Keratinocyte (primary cell): ENCODE measurements around the gene SORL1. TPM values are rescaled to one million over a fixed set of nuclear protein-coding genes. Genes with fewer than 3 reads are reported as not detected.

Experiments used
- DNase-seq: peaks from one replicate; pipeline ENCODE4 v3.0.0-alpha.2; 2011; ENCODE audit warnings: low read depth, missing footprints, low spot score
- FAIRE-seq: peaks from 2 replicates; lab custom pipeline; 2011; peaks lifted over from hg19 to GRCh38; lab: Jason Lieb, UNC
- H2AFZ ChIP-seq: 2 replicates; pipeline ENCODE4 v1.6.0; 2012; ENCODE audit warnings: low read length, control low read depth, inconsistent platforms; ENCODE audit not compliant: control insufficient read depth
- H3K27ac ChIP-seq: 2 replicates; pipeline ENCODE4 v1.5.1; 2011; ENCODE audit warnings: low read length; ENCODE audit not compliant: control insufficient read depth, insufficient read depth
- H3K27me3 ChIP-seq: 3 replicates; pipeline ENCODE4 v1.6.0; 2011; ENCODE audit warnings: low read length; ENCODE audit not compliant: control insufficient read depth, insufficient read depth; ENCODE audit errors: extremely low read depth
- H3K36me3 ChIP-seq, 2 experiments: 2 replicates in 1 of 2; 3 replicates in 1 of 2; pipeline ENCODE4 v1.5.1; 2011; ENCODE audit warnings: low read length in 2 of 2, mild to moderate bottlenecking in 1 of 2; ENCODE audit not compliant: control insufficient read depth in 2 of 2, insufficient read depth in 2 of 2; ENCODE audit errors: extremely low read depth in 1 of 2
- H3K4me1 ChIP-seq: 3 replicates; pipeline ENCODE4 v1.5.1; 2011; ENCODE audit warnings: low read length; ENCODE audit not compliant: control insufficient read depth, insufficient read depth; ENCODE audit errors: extremely low read depth
- H3K4me2 ChIP-seq: 3 replicates; pipeline ENCODE4 v1.6.0; 2011; ENCODE audit warnings: low read depth, low read length; ENCODE audit not compliant: control insufficient read depth, insufficient read depth; ENCODE audit errors: extremely low read depth
- H3K4me3 ChIP-seq, 3 experiments: fragments of 200-600 bp in 1 of 3; sonication (generic) in 1 of 3; 2 replicates in 2 of 3; 3 replicates in 1 of 3; pipeline ENCODE4 v1.5.1; 2011 to 2016; ENCODE audit warnings: low read length in 3 of 3, mild to moderate bottlenecking in 3 of 3, control low read depth in 2 of 3, inconsistent platforms in 1 of 3, low read depth in 1 of 3, mixed read lengths in 1 of 3, mixed run types in 1 of 3, moderate library complexity in 1 of 3; ENCODE audit not compliant: control insufficient read depth in 2 of 3, insufficient read depth in 2 of 3; ENCODE audit errors: extremely low read depth in 1 of 3
- H3K79me2 ChIP-seq: 2 replicates; pipeline ENCODE4 v1.6.0; 2012; ENCODE audit warnings: low read length; ENCODE audit not compliant: control insufficient read depth, insufficient read depth
- H3K9ac ChIP-seq: 3 replicates; pipeline ENCODE4 v1.6.0; 2011; ENCODE audit warnings: low read length; ENCODE audit not compliant: control insufficient read depth, insufficient read depth; ENCODE audit errors: extremely low read depth
- H3K9me1 ChIP-seq: 3 replicates; pipeline ENCODE4 v1.6.0; 2011; ENCODE audit warnings: low read length; ENCODE audit not compliant: control insufficient read depth, insufficient read depth; ENCODE audit errors: extremely low read depth
- H3K9me3 ChIP-seq: 2 replicates; pipeline ENCODE4 v1.5.1; 2012; ENCODE audit warnings: low read depth, low read length; ENCODE audit not compliant: control insufficient read depth
- H4K20me1 ChIP-seq: 3 replicates; pipeline ENCODE4 v1.6.0; 2011; ENCODE audit warnings: low read length; ENCODE audit not compliant: control insufficient read depth, insufficient read depth; ENCODE audit errors: extremely low read depth
- CTCF ChIP-seq, 3 experiments: IDR thresholded peaks in 1 of 3; conservative IDR thresholded peaks in 1 of 3; optimal IDR thresholded peaks in 1 of 3; 2 replicates in 2 of 3; 3 replicates in 1 of 3; pipeline versions ENCODE3 to v1.5.1; 2011; ENCODE audit warnings: low read length in 3 of 3, mild to moderate bottlenecking in 3 of 3, moderate library complexity in 2 of 3, control low read depth in 1 of 3, inconsistent platforms in 1 of 3; ENCODE audit not compliant: insufficient read depth in 2 of 3; ENCODE audit errors: extremely low read depth in 1 of 3
- EZH2 ChIP-seq: IDR thresholded peaks from one replicate; pipeline ENCODE4 v1.6.1; 2012; ENCODE audit warnings: inconsistent platforms, mild to moderate bottlenecking, low read length, moderate library complexity
- dilution Hi-C: fragments of 300-500 bp; cut with MboI; formaldehyde crosslinking; loops from one replicate; pipeline ENCODE4 v1.7.0; 2020; ENCODE audit warnings: low sequenced_read_pairs; ENCODE audit not compliant: extremely low pct_ligation_motif_present
- polyA plus RNA-seq, 5 experiments: library from polyadenylated mRNA; depleted of rRNA in 3 of 5; stranded (reverse) in 3 of 5; stranded (forward) in 1 of 5; unstranded in 1 of 5; fragments of >200 nt; gene quantifications; 1 replicate in 1 of 5; 2 replicates in 3 of 5; 3 replicates in 1 of 5; pipeline versions ENCODE4 v1.2.1 to v1.2.3, GENCODE V29; 2011 to 2012; ENCODE audit warnings: missing spikeins in 2 of 5, low read depth in 1 of 5, low replicate concordance in 1 of 5

Gene SORL1
- polyA plus RNA-seq, 1 donor (not counting 4 experiments of a cell fraction or from before 2014, with no cell fraction given): 38.9 TPM

- dilution Hi-C loops: no loop called here
- FAIRE-seq: no peak
- Histone ChIP-seq H3K4me2 (no peak overlapping the region), H3K36me3 (peaks cover 36 to 59% of the 10 kb centered on the region in 2 experiments), H4K20me1 (no peaks in the 10 kb centered on the region), H3K9ac (no peak overlapping the region), H3K4me3 (no peak overlapping the region), H3K9me1 (no peaks in the 10 kb centered on the region), H3K79me2 (peaks cover 4% of the 10 kb centered on the region), H3K4me1 (no peaks in the 10 kb centered on the region), H3K27me3 (no peaks in the 10 kb centered on the region), H3K27ac (no peak overlapping the region), H2AFZ (no peak overlapping the region), H3K9me3 (no peaks in the 10 kb centered on the region)
- no peak for DNase-seq
- TF ChIP-seq EZH2 (no peak), CTCF (optimal IDR thresholded peaks at IDR 0.05 in 1 of 3, IDR thresholded peaks at IDR 0.05 in 1 of 3, conservative IDR thresholded peaks at IDR 0.05 in 1 of 3; ENCODE audit: extremely low read depth in 1 of 3, insufficient read depth in 2 of 3, low read length in 3 of 3) (no peak)
Observed at GRCh38 chr11:121559606-121560200, 107.6 kb downstream of the SORL1 start.

GRCh38 chr11:121560236-121560635 lies 108.1 kb downstream of the SORL1 start:
- TF ChIP-seq EZH2 (no peak), CTCF (optimal IDR thresholded peaks at IDR 0.05 in 1 of 3, IDR thresholded peaks at IDR 0.05 in 1 of 3, conservative IDR thresholded peaks at IDR 0.05 in 1 of 3; ENCODE audit: extremely low read depth in 1 of 3, insufficient read depth in 2 of 3, low read length in 3 of 3) (no peak)
- no peaks in the 10 kb centered on the region for H4K20me1 ChIP-seq
- no peak overlapping the region for H3K4me3 ChIP-seq
- peaks cover 5% of the 10 kb centered on the region for H3K79me2 ChIP-seq
- H3K9me1 ChIP-seq: no peaks in the 10 kb centered on the region
- no peak overlapping the region for H3K27ac ChIP-seq
- peaks cover 33 to 59% of the 10 kb centered on the region in 2 experiments for H3K36me3 ChIP-seq
- no peak overlapping the region for H3K4me2 ChIP-seq
- H3K27me3 ChIP-seq: no peaks in the 10 kb centered on the region
- FAIRE-seq: no peak
- dilution Hi-C loops: no loop called here
- no peaks in the 10 kb centered on the region for H3K9me3 ChIP-seq
- no peaks in the 10 kb centered on the region for H3K4me1 ChIP-seq
- no peak overlapping the region for H3K9ac ChIP-seq
- DNase-seq: no peak
- no peak overlapping the region for H2AFZ ChIP-seq
